Brain microvascular endothelial cell (primary cell): ENCODE data around the gene OR8D1.

Experiments
- DNase-seq: peaks from one replicate; pipeline ENCODE4 v3.0.0-alpha.2; 2020
- H3K27ac ChIP-seq: fragments of 250-450 bp; sonication (Bioruptor Pico); 2 replicates; pipeline ENCODE4 v1.5.1; 2020; ENCODE audit warnings: mild to moderate bottlenecking, moderate library complexity
- H3K27me3 ChIP-seq: fragments of 250-450 bp; sonication (Bioruptor Pico); replicated peaks from 2 replicates; pipeline ENCODE4 v1.5.1; 2020; ENCODE audit warnings: mild to moderate bottlenecking
- H3K36me3 ChIP-seq: fragments of 250-450 bp; sonication (Bioruptor Pico); replicated peaks from 2 replicates; pipeline ENCODE4 v1.5.1; 2020; ENCODE audit warnings: mild to moderate bottlenecking
- H3K4me3 ChIP-seq: 2 replicates; pipeline ENCODE4 v1.5.1; 2011; ENCODE audit warnings: low read depth, mild to moderate bottlenecking, control low read depth, low read length, moderate library complexity
- in situ Hi-C: cut with HindIII; loops from 2 replicates; pipeline ENCODE4 v1.10.0; 2017; ENCODE audit warnings: low sequenced_read_pairs, low pct_ligation_motif_present
- TF ChIP-seq, protein P1 (sequence below): IDR thresholded peaks from 2 replicates; pipeline ENCODE4 v1.5.1; 2011; ENCODE audit warnings: low read depth, mild to moderate bottlenecking, moderate library complexity, low read length, control low read depth, inconsistent platforms; ENCODE audit errors: missing control alignments

OR8D1 gene

DNA sequence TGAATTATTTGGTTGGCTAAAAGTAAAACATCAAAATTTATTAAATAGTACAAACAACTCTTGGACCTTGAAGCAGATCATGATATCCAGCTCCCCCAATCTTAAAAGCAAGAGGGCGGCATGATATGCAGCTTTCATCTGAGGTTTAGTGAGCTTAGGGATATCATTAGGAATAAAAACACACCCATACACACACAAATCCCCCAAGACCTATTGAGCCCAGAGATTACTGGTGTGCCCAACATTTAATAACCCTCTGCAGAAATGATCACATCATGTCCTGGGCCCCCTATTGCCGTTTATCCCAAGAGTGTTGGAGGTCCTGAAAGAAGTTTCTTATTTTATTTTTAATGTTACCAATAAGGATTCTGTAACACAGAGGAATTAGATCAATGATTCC, at the start of gene OR8D1:
OR8D1 (minus strand) TSS at position 101 of the 400 bp plus-strand sequence. CDS start 3,183 bp downstream, outside the sequence.
- no peak for DNase-seq
- H3K36me3 ChIP-seq = no peaks in the 10 kb centered on the region
- in situ Hi-C loops = no loop called here
- H3K4me3 ChIP-seq = no peak within 1 kb of the TSS
- TF ChIP-seq, protein P1, sequence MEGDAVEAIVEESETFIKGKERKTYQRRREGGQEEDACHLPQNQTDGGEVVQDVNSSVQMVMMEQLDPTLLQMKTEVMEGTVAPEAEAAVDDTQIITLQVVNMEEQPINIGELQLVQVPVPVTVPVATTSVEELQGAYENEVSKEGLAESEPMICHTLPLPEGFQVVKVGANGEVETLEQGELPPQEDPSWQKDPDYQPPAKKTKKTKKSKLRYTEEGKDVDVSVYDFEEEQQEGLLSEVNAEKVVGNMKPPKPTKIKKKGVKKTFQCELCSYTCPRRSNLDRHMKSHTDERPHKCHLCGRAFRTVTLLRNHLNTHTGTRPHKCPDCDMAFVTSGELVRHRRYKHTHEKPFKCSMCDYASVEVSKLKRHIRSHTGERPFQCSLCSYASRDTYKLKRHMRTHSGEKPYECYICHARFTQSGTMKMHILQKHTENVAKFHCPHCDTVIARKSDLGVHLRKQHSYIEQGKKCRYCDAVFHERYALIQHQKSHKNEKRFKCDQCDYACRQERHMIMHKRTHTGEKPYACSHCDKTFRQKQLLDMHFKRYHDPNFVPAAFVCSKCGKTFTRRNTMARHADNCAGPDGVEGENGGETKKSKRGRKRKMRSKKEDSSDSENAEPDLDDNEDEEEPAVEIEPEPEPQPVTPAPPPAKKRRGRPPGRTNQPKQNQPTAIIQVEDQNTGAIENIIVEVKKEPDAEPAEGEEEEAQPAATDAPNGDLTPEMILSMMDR = no peak
- H3K27ac ChIP-seq = no peak within 1 kb of the TSS
- H3K27me3 ChIP-seq = no peaks in the 10 kb centered on the region

DNA sequence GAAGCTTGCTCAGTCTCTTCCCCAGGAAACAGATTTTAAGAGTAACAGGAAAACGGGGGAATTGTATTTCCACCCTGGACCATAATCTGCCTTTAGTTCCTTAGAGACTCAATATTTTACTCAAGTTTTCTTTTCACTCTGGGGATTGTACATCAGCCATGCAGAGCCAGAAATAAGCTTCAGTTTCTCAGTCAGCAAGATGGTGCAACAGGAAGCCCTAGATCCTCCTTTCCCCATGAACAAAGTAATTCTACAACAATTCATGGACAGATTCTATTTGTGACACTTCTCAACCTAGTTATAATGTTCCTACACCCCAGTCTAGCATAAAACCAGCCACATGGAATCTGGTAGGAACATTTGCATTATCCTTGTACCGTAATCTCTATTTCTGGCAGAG, 45.8 kb upstream of the OR8D1 start:
- in situ Hi-C loops = no loop called here
- Histone ChIP-seq H3K27ac (no peak overlapping the region), H3K4me3 (no peak overlapping the region)

DNA sequence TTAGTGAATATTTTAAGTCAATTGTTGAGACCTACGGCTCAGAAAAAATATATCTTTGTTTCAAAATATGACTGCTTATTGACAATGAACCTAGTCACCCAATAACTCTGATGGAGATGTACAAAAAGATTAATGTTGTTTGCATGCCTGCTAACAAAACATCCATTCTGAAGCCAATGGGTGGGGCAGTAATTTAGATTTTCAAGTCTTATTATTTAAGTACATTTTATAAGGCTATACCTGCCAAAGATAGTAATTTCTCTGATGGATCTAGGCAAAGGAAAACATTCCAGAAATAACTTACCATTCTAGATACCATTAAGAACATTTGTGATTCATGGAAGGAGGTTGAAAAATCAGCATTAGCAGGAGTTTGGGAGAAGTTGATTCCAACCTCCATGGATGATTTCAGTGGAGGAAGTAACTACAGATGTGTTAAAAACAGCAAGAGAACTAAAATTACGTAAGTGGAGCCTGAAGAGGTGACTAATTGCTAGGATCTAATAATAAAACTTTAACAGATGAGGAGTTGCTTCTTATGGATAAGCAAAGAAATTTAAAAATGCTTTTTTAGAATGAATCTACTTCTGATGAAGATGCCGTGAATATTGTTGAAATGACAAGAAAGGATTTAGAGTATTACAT, 32.7 kb upstream of the OR8D1 start:
- H3K36me3 ChIP-seq = no peaks in the 10 kb centered on the region
- in situ Hi-C loops = no loop called here
- no peak for DNase-seq

More for the DNA sequence above, 45.8 kb upstream of the OR8D1 start:
- H3K36me3 ChIP-seq = no peaks in the 10 kb centered on the region
- no peak for DNase-seq
- TF ChIP-seq, protein P1 = no peak
- H3K27me3 ChIP-seq = no peaks in the 10 kb centered on the region

DNA sequence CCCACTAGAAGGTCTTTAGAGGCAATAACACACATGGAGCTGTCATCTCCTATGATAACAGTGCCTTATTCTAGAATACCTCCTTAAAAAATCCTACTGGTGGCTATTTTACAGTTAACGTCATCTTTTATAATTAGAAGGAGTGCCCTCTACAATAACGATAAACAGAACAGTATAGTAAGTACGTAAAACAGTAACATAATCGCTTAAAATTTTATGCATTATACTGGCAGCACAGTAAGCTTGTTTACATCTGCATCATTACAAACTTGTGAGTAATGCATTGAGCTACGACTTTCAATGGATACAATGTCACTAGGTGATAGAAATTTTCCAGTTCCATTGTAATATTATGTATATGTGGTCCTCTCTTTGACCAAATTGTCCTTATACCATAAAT, 30.6 kb upstream of the OR8D1 start:
- TF ChIP-seq, protein P1 = no peak
- in situ Hi-C loops = no loop called here
- Histone ChIP-seq H3K4me3 (no peak overlapping the region), H3K27me3 (no peaks in the 10 kb centered on the region), H3K36me3 (no peaks in the 10 kb centered on the region), H3K27ac (no peak overlapping the region)
- DNase-seq = no peak

More for the DNA sequence above, 32.7 kb upstream of the OR8D1 start:
- no peak overlapping the region for H3K4me3 ChIP-seq
- H3K27ac ChIP-seq = no peak overlapping the region
- TF ChIP-seq, protein P1 = no peak
- no peaks in the 10 kb centered on the region for H3K27me3 ChIP-seq

DNA sequence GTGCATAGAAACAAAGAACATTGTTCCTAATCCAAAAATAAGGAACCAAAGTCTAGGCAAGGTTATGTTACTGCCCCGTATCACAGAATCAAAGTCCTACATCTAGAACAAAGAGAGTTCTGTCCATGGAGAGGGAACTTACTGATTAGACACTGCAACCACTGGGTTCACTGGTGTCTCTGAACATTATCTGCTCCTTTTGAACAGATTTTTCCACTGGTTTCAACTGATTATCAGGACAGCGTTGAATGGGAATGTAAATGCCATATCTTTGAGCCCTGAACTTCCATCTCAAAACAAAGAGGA, 26.3 kb upstream of the OR8D1 start:
- Histone ChIP-seq H3K27me3 (no peaks in the 10 kb centered on the region), H3K36me3 (no peaks in the 10 kb centered on the region), H3K4me3 (no peak overlapping the region), H3K27ac (no peak overlapping the region)
- TF ChIP-seq, protein P1 = no peak
- DNase-seq = no peak
- in situ Hi-C loops = no loop called here
